Measurements from ENCODE around the gene PAN3.

The PAN3 gene

DNA sequence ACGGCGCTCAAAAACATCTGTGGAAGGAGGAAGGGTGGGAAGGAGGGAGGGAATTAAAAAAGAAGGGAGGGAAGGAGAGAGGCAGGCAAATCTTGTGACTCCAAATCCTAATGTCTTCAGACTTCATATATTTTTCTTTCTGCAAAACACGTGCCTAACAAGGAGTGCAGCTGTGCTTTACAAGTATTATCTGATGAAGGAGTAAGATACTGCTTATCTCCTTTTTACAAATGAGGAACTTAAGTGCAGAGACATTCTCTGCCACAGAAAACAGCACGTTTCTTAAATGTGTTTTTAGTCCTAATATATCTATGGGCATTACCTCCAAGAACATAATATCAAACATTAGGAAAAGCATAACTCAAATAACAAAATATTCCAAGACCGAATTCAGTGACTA is 44.5 kb upstream of the PAN3 start:
- no peak for TF ChIP-seq REPIN1 (tag by site-specific recombination; IDR thresholded peaks at IDR 0.05; ENCODE audit: low read depth)
- no peak for TF ChIP-seq ZNF544 (tag by site-specific recombination; IDR thresholded peaks at IDR 0.05)
- no peak for TF ChIP-seq ZNF391 (tag by site-specific recombination; IDR thresholded peaks at IDR 0.05; ENCODE audit: borderline replicate concordance, low read depth)
- TF ChIP-seq, protein P1, sequence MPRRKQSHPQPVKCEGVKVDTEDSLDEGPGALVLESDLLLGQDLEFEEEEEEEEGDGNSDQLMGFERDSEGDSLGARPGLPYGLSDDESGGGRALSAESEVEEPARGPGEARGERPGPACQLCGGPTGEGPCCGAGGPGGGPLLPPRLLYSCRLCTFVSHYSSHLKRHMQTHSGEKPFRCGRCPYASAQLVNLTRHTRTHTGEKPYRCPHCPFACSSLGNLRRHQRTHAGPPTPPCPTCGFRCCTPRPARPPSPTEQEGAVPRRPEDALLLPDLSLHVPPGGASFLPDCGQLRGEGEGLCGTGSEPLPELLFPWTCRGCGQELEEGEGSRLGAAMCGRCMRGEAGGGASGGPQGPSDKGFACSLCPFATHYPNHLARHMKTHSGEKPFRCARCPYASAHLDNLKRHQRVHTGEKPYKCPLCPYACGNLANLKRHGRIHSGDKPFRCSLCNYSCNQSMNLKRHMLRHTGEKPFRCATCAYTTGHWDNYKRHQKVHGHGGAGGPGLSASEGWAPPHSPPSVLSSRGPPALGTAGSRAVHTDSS (tag by site-specific recombination; IDR thresholded peaks at IDR 0.05), result no peak
- TF ChIP-seq ZBTB21 (tag by site-specific recombination; IDR thresholded peaks at IDR 0.05), result no peak
- TF ChIP-seq, protein P2, sequence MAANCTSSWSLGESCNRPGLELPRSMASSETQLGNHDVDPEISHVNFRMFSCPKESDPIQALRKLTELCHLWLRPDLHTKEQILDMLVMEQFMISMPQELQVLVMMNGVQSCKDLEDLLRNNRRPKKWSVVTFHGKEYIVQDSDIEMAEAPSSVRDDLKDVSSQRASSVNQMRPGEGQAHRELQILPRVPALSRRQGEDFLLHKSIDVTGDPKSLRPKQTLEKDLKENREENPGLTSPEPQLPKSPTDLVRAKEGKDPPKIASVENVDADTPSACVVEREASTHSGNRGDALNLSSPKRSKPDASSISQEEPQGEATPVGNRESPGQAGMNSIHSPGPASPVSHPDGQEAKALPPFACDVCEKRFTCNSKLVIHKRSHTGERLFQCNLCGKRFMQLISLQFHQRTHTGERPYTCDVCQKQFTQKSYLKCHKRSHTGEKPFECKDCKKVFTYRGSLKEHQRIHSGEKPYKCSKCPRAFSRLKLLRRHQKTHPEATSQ (tag by site-specific recombination; IDR thresholded peaks at IDR 0.05), result no peak
- TF ChIP-seq ZNF707 (tag by site-specific recombination; IDR thresholded peaks at IDR 0.05), result no peak
- no peak for TF ChIP-seq HOXD13 (CRISPR knock-in tag; IDR thresholded peaks at IDR 0.05; ENCODE audit: borderline replicate concordance)
- Histone ChIP-seq H3K27ac (ENCODE audit: extremely low read depth, low read depth, low read length) (no peak overlapping the region), H3K4me1 (ENCODE audit: control insufficient read depth, insufficient read depth, low read length) (no peaks in the 10 kb centered on the region), H3K36me3 (ENCODE audit: control insufficient read depth in 2 of 2, insufficient read depth in 1 of 2, low read length in 2 of 2) (no peaks in the 10 kb centered on the region), H3K9me3 (ENCODE audit: control insufficient read depth, insufficient read depth, low read depth, low read length) (no peaks in the 10 kb centered on the region), H3K4me3 (ENCODE audit: low read depth, low read length) (no peak overlapping the region)
- CTCF ChIA-PET, result no interaction called here
- POLR2A ChIA-PET, result no interaction called here

DNA sequence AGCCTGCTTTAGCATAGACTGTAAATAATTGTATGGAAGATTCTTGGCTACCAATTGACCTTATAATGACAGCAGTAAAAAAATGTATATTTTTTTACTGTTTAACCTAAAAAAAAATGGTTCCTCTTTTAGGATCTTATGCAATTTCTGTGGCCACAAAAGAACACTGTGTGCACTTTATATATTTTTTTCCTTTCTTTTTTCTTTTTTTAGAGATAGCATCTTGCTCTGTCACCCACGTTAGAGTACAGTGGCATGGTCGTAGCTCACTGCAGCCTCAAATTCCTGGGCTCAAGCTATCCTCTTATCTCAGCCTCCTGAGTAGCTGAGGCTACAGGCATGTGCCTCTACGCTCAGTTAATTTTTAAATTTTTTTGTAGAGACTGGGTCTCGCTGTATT is 44.0 kb upstream of the PAN3 start:
- no peaks in the 10 kb centered on the region for H3K4me1 ChIP-seq (ENCODE audit: control insufficient read depth, insufficient read depth, low read length)
- TF ChIP-seq GLI2 (tag by site-specific recombination; IDR thresholded peaks at IDR 0.05; ENCODE audit: borderline replicate concordance, low read depth) (no peak), ZNF555 (tag by site-specific recombination; conservative IDR thresholded peaks at IDR 0.05) (no peak), ZNF544 (tag by site-specific recombination; IDR thresholded peaks at IDR 0.05) (no peak), ZNF335 (tag by site-specific recombination; conservative IDR thresholded peaks at IDR 0.05) (no peak), ZNF548 (tag by site-specific recombination; IDR thresholded peaks at IDR 0.05) (no peak), PRDM1 (tag by site-specific recombination; IDR thresholded peaks at IDR 0.05) (no peak), ZNF571 (tag by site-specific recombination; IDR thresholded peaks at IDR 0.05) (no peak), HOXC10 (CRISPR knock-in tag; IDR thresholded peaks at IDR 0.05) (no peak), ZNF423 (tag by site-specific recombination; IDR thresholded peaks at IDR 0.05) (no peak), ZNF211 (tag by site-specific recombination; IDR thresholded peaks at IDR 0.05; ENCODE audit: low read depth) (no peak), ZNF248 (tag by site-specific recombination; IDR thresholded peaks at IDR 0.05) (no peak), ZNF600 (tag by site-specific recombination; IDR thresholded peaks at IDR 0.05) (no peak)
- TF ChIP-seq, protein P3, sequence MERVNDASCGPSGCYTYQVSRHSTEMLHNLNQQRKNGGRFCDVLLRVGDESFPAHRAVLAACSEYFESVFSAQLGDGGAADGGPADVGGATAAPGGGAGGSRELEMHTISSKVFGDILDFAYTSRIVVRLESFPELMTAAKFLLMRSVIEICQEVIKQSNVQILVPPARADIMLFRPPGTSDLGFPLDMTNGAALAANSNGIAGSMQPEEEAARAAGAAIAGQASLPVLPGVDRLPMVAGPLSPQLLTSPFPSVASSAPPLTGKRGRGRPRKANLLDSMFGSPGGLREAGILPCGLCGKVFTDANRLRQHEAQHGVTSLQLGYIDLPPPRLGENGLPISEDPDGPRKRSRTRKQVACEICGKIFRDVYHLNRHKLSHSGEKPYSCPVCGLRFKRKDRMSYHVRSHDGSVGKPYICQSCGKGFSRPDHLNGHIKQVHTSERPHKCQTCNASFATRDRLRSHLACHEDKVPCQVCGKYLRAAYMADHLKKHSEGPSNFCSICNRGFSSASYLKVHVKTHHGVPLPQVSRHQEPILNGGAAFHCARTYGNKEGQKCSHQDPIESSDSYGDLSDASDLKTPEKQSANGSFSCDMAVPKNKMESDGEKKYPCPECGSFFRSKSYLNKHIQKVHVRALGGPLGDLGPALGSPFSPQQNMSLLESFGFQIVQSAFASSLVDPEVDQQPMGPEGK (tag by site-specific recombination; IDR thresholded peaks at IDR 0.05), result no peak
- TF ChIP-seq, protein P4, sequence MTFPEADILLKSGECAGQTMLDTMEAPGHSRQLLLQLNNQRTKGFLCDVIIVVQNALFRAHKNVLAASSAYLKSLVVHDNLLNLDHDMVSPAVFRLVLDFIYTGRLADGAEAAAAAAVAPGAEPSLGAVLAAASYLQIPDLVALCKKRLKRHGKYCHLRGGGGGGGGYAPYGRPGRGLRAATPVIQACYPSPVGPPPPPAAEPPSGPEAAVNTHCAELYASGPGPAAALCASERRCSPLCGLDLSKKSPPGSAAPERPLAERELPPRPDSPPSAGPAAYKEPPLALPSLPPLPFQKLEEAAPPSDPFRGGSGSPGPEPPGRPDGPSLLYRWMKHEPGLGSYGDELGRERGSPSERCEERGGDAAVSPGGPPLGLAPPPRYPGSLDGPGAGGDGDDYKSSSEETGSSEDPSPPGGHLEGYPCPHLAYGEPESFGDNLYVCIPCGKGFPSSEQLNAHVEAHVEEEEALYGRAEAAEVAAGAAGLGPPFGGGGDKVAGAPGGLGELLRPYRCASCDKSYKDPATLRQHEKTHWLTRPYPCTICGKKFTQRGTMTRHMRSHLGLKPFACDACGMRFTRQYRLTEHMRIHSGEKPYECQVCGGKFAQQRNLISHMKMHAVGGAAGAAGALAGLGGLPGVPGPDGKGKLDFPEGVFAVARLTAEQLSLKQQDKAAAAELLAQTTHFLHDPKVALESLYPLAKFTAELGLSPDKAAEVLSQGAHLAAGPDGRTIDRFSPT (tag by site-specific recombination; IDR thresholded peaks at IDR 0.05), result no peak
- TF ChIP-seq, protein P5, sequence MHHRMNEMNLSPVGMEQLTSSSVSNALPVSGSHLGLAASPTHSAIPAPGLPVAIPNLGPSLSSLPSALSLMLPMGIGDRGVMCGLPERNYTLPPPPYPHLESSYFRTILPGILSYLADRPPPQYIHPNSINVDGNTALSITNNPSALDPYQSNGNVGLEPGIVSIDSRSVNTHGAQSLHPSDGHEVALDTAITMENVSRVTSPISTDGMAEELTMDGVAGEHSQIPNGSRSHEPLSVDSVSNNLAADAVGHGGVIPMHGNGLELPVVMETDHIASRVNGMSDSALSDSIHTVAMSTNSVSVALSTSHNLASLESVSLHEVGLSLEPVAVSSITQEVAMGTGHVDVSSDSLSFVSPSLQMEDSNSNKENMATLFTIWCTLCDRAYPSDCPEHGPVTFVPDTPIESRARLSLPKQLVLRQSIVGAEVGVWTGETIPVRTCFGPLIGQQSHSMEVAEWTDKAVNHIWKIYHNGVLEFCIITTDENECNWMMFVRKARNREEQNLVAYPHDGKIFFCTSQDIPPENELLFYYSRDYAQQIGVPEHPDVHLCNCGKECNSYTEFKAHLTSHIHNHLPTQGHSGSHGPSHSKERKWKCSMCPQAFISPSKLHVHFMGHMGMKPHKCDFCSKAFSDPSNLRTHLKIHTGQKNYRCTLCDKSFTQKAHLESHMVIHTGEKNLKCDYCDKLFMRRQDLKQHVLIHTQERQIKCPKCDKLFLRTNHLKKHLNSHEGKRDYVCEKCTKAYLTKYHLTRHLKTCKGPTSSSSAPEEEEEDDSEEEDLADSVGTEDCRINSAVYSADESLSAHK (tag by site-specific recombination; IDR thresholded peaks at IDR 0.05), result no peak
- TF ChIP-seq, protein P6, sequence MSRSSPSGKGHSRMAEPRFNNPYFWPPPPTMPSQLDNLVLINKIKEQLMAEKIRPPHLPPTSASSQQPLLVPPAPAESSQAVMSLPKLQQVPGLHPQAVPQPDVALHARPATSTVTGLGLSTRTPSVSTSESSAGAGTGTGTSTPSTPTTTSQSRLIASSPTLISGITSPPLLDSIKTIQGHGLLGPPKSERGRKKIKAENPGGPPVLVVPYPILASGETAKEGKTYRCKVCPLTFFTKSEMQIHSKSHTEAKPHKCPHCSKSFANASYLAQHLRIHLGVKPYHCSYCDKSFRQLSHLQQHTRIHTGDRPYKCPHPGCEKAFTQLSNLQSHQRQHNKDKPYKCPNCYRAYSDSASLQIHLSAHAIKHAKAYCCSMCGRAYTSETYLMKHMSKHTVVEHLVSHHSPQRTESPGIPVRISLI (tag by site-specific recombination; IDR thresholded peaks at IDR 0.05), result no peak
- POLR2A ChIA-PET, result no interaction called here
- H3K36me3 ChIP-seq (ENCODE audit: control insufficient read depth in 2 of 2, insufficient read depth in 1 of 2, low read length in 2 of 2), result no peaks in the 10 kb centered on the region
- H3K27ac ChIP-seq (ENCODE audit: extremely low read depth, low read depth, low read length), result no peak overlapping the region
- CTCF ChIA-PET, result interaction anchor here (1.0 kb wide), 1 partner anchor 264 kb away, joined by 3 read pairs; no protein-coding TSS in a partner anchor
- H3K4me3 ChIP-seq (ENCODE audit: low read depth, low read length), result no peak overlapping the region
- H3K9me3 ChIP-seq (ENCODE audit: control insufficient read depth, insufficient read depth, low read depth, low read length), result no peaks in the 10 kb centered on the region

Data from HEK293 (cell line).